NCI-H2196 (cell line): Measurements from ENCODE around the gene LRRTM4.

Experiments used
- DNase-seq: peaks from one replicate; lab custom pipeline; 2025; ENCODE audit not compliant: unreplicated experiment; lab: John Stamatoyannopoulos, UW

Gene LRRTM4

DNA sequence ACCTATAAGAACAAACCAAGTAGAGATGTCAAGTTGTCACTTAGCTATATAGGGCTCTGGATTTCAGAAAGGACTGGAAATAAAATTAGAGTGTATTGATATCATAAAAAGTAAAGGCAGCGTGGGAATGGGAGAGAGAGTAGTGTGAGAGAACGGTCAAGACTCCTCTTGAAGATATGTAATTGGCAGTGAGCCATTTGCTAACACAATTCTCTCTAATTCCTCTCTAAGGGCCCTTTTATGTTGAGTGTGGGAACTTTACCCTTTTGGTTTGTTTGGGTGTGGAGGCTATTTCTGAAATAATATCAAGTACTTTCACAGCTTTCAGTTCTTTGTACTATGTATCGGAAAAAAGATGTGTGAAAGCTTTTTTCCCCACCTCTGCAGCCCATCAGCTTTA, 196.8 kb downstream of the LRRTM4 start:
- no peak for DNase-seq

DNA sequence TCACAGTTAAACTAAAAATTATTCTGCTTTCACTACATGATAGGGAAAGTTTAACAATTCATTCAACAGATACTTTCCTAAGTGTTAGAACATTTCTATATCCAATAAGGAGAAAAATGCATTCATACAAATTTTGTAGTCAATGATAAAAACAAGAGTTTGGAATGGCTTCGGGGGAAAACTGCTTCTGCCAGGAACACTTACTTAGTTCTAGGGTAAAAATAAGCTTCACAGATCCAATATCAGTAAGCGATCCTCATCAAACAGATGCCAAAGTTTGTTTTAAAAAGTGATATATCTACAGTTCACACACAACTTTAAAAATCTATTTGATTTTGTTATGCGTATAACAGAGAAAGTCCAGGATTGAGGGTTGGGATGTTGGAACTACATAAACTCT, 199.7 kb downstream of the LRRTM4 start:
- no peak for DNase-seq

DNA sequence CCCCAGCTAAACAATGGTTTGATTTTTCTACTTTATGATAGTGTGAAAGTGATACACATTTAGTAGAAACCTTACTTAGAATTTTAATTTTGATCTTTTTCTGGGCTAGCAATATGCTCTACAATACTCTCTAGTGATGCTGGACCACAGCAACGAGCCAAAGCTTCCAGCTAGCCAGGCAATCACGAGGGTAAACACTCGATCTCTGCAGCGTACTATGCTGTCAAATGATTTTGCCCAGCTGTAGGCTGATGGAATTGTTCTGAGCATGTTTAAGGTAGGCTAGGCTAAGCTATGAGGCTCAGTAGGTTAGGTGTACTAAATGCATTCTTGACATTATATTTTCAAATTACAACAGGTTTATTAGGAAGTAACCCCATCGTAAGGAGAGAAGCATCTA, 207.5 kb downstream of the LRRTM4 start:
- DNase-seq: no peak

- no peak for DNase-seq
Observed at GRCh38 chr2:77310416-77310815, 211.8 kb downstream of the LRRTM4 start.

- no peak for DNase-seq
Observed at GRCh38 chr2:77309725-77310124, 212.5 kb downstream of the LRRTM4 start.

DNA sequence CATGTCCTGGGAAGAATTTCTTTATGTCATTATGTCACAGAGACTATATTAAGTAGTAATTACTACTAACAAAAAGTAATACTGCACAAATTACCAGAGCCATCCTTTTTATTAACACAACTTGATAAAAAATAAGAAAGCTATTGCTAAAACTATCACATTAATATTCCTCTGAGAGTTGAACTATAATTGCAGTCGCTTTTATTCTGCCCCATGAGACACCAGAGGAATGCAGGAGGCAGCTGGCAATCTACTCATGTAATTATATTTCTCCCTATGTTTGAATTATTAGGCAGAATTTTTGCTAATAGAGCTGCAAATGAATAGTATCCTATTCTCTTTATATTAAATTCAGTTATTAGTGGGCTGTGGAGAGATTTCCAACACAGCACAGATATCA, 220.7 kb downstream of the LRRTM4 start:
- DNase-seq: no peak

DNA sequence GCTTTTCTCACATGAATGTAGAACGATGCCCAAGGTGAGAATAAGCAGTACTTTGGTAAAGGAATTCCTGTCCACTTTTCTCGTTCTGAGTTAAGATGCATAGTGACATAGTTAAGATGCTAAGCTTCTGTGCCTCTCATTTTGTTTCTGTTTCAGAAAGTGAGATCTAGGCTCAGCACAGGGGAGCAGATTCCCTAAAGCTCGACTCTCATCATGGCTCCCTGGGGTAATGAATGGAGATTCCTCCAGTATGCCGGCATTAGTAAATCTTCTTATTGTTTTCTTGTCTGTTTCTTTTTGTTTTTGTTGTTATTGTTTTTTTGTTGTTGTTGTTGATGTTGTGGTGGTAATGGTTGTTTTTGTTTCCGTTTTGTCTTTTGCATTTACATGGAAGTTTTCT, 225.4 kb downstream of the LRRTM4 start:
- DNase-seq: no peak

GRCh38 chr2:77294474-77294873, 227.7 kb downstream of the LRRTM4 start:
- no peak for DNase-seq

GRCh38 chr2:77284353-77284752, 237.8 kb downstream of the LRRTM4 start:
- DNase-seq: no peak

- DNase-seq: no peak
Observed at GRCh38 chr2:77271262-77271661, 250.9 kb downstream of the LRRTM4 start.

DNA sequence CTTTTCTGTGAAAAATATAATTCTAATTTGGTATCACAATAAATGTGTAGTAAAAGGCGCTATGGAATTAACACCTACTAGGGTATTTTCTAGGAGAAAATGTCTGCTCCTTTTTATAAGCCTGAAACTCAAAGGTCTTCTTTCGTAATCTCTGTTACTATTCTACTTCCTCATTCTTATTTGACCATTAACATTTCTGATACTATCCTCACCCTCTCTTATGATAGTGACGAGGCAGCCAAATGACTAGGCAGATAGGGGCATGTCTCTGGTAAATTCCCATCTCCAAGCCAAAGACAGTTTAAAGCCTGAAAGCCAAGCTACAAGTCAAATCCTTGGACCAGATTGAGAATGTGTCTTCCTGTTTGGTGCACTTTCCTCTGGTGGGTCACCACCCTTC, 251.7 kb downstream of the LRRTM4 start:
- no peak for DNase-seq

DNA sequence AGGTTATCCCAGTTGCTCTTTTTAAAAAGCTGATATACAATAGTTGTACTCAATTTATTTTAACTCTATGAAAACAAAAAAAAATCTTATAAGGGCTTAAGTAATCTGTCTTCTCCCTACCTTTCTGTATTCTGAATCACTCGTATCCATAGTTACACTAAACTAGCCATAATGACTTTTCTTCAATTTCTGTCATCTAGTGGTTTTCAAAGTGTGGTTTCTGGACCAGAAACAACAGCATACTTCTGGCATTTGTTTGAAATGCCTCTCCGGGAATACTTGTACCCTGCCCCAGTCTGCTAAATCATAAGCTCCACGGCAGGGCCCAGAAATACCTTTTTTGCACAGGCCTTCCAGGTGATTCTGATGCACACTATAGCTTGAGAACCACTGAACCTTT, 253.6 kb downstream of the LRRTM4 start:
- no peak for DNase-seq

- DNase-seq: no peak
Observed at GRCh38 chr2:77232909-77233425, 289.2 kb downstream of the LRRTM4 start.

DNA sequence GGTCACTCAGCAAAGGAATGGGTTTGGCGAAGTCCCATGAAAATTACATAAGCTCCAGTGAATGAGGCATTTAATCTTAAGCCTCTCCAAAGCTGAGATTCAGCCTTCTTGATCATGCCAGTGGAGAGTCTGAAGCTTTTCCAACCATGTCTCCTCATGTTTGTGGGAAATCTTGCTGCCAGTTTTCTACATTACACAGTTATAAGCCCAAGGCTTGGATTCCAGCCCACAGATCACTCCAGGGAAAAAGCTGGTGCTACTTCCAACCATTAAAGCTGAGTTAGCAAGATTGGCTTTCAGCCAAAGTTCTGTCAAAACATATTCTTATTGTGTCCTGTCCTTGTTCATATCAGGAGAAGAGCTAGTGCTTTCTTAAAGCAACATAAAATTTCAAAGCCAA, 293.8 kb downstream of the LRRTM4 start:
- no peak for DNase-seq

GRCh38 chr2:77210725-77211124, 311.5 kb downstream of the LRRTM4 start:
- no peak for DNase-seq

- no peak for DNase-seq
Observed at GRCh38 chr2:77207331-77207730, 314.8 kb downstream of the LRRTM4 start.

- no peak for DNase-seq
Observed at GRCh38 chr2:77201755-77202154, 320.4 kb downstream of the LRRTM4 start.

GRCh38 chr2:77199411-77199810, 322.8 kb downstream of the LRRTM4 start:
- DNase-seq: no peak

GRCh38 chr2:77193858-77194448, 328.2 kb downstream of the LRRTM4 start:
- DNase-seq: no peak

DNA sequence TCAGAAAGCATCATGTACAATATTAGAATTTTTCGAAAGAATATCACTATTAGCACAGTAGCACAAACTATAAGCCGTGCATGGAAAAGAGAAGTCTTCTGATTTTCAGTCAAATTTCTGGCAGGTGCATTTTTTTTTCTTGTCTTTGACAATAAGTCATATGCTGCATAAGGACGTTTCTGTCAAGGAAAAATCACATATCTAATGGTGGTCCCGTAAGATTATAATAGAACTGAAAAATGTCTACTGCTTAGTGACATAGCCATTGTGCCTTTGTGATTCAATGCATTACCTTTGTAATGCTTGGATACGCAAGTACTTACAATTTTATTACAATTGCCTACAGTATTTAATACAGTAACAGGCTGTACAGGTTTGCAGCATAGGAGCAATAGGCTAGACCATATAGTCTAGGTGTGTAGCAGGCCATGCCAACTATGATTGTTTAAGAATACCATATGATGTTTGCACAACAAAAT, 329.3 kb downstream of the LRRTM4 start:
- no peak for DNase-seq

- DNase-seq: no peak
Observed at GRCh38 chr2:77191665-77192064, 330.5 kb downstream of the LRRTM4 start.

DNA sequence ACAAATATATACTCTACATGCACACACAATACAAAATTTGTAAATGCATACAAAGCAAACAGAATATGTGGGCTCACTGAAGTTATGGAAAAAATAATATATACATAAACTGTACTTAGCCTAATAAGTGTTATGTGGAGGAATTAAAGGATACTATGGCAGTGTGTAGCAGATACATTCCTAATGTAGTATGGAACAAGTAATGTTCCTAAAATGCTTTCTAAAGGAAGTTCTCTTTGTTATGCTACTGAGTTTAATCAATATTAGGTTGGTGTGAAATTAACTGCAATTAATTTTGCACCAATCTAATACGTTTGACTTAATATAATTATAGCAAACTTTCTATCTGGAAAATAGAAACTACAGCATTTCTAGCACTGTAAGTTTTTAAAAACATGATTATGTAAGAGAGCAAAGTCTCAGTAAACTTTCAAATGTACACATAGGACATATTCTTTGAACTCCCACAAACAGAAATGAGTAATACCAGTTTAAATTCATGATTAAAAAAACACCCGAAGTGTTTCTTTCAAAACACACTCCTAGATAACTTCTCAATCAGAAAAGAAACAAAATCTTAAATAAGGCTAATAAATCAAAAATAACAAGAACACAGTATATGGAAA, 331.3 kb downstream of the LRRTM4 start:
- no peak for DNase-seq

- DNase-seq: no peak
Observed at GRCh38 chr2:77185052-77185451, 337.1 kb downstream of the LRRTM4 start.
